A673 (cell line): ENCODE measurements around the gene FZD1. TPM values are rescaled to one million over a fixed set of nuclear protein-coding genes. Genes with fewer than 3 reads are reported as not detected.

ENCODE experiments used
- BruUV-seq: library from RNA; stranded (reverse); fragments of 400-500 nt; replicated peaks from 2 replicates; lab custom pipeline; 2021; lab: Mats Ljungman, UMichigan
- CTCF ChIA-PET: fragments of 300-600 bp; sonication (Branson Sonifier 250); formaldehyde crosslinking; loops from one replicate; lab custom pipeline; 2022; ENCODE audit warnings: antibody characterized with exemption; lab: Charles Lee
- POLR2A ChIA-PET: fragments of 300-600 bp; sonication (Branson Sonifier 250); formaldehyde crosslinking; loops from one replicate; lab custom pipeline; 2022; ENCODE audit warnings: antibody characterized with exemption; ENCODE audit not compliant: low non-redundant PET; lab: Charles Lee
- DNase-seq: peaks from one replicate; pipeline ENCODE4 v3.0.0-alpha.2; 2015; ENCODE audit warnings: low spot score
- H3K27ac ChIP-seq: fragments of 200-600 bp; sonication (generic); 2 replicates; pipeline ENCODE4 v1.5.1; 2016; ENCODE audit warnings: mixed run types, low read depth, mild to moderate bottlenecking, mixed read lengths, antibody characterized with exemption, low read length; ENCODE audit not compliant: poor library complexity, severe bottlenecking
- H3K27me3 ChIP-seq: fragments of 200-600 bp; sonication (generic); replicated peaks from 2 replicates; pipeline ENCODE4 v1.6.1; 2017; ENCODE audit warnings: mixed run types, low read depth, mild to moderate bottlenecking, mixed read lengths, antibody characterized with exemption, low read length; ENCODE audit not compliant: insufficient read depth, poor library complexity
- H3K36me3 ChIP-seq: fragments of 200-600 bp; sonication (generic); 2 replicates; pipeline ENCODE4 v1.6.1; 2016; ENCODE audit warnings: mixed run types, mild to moderate bottlenecking, mixed read lengths, antibody characterized with exemption, low read length; ENCODE audit not compliant: insufficient read depth, poor library complexity, severe bottlenecking
- H3K4me1 ChIP-seq: fragments of 200-600 bp; sonication (generic); 2 replicates; pipeline ENCODE4 v1.6.1; 2017; ENCODE audit warnings: mixed run types, mild to moderate bottlenecking, mixed read lengths, antibody characterized with exemption, low read length; ENCODE audit not compliant: insufficient read depth, poor library complexity, severe bottlenecking
- H3K4me3 ChIP-seq: fragments of 200-600 bp; sonication (generic); 2 replicates; pipeline ENCODE4 v1.5.1; 2016; ENCODE audit warnings: low read depth, mixed run types, mild to moderate bottlenecking, mixed read lengths, low read length; ENCODE audit not compliant: poor library complexity, severe bottlenecking
- H3K9me3 ChIP-seq: fragments of 200-600 bp; sonication (generic); 2 replicates; pipeline ENCODE4 v1.6.1; 2016; ENCODE audit warnings: mixed run types, low read depth, mild to moderate bottlenecking, mixed read lengths, antibody characterized with exemption, low read length; ENCODE audit not compliant: poor library complexity, severe bottlenecking
- EZH2 ChIP-seq: fragments of 200-600 bp; sonication (generic); IDR thresholded peaks from 2 replicates; pipeline ENCODE4 v1.6.1; 2017; ENCODE audit warnings: borderline replicate concordance, low read depth, mild to moderate bottlenecking, mixed read lengths, antibody characterized with exemption, low read length; ENCODE audit not compliant: poor library complexity, severe bottlenecking
- intact Hi-C: fragments of 100-400 bp; cut with micrococcal nuclease; formaldehyde crosslinking; loops from one replicate; pipeline ENCODE4 v1.10.0; 2022; ENCODE audit not compliant: unreplicated experiment
- total RNA-seq: library from RNA; stranded (reverse); gene quantifications from 2 replicates; pipeline ENCODE4 v1.2.3, GENCODE V29; 2021
- TF ChIP-seq, protein P1 (sequence below): fragments of 300-800, 200-600 bp; sonication (generic); conservative IDR thresholded peaks from 2 replicates; pipeline ENCODE4 v1.5.1; 2017; ENCODE audit warnings: low read depth, mild to moderate bottlenecking, antibody characterized with exemption, low read length, moderate library complexity, mixed read lengths

The FZD1 gene
- total RNA-seq, 1 experiment from 2014 or later = 49.9 TPM

- POLR2A ChIA-PET = no interaction called here
- Histone ChIP-seq H3K27ac (no peak overlapping the region), H3K9me3 (no peaks in the 10 kb centered on the region), H3K27me3 (no peaks in the 10 kb centered on the region), H3K4me1 (peaks cover 45% of the 10 kb centered on the region), H3K4me3 (no peak overlapping the region), H3K36me3 (no peaks in the 10 kb centered on the region)
- intact Hi-C loops = no loop called here
- no peak for DNase-seq
- TF ChIP-seq, protein P1, sequence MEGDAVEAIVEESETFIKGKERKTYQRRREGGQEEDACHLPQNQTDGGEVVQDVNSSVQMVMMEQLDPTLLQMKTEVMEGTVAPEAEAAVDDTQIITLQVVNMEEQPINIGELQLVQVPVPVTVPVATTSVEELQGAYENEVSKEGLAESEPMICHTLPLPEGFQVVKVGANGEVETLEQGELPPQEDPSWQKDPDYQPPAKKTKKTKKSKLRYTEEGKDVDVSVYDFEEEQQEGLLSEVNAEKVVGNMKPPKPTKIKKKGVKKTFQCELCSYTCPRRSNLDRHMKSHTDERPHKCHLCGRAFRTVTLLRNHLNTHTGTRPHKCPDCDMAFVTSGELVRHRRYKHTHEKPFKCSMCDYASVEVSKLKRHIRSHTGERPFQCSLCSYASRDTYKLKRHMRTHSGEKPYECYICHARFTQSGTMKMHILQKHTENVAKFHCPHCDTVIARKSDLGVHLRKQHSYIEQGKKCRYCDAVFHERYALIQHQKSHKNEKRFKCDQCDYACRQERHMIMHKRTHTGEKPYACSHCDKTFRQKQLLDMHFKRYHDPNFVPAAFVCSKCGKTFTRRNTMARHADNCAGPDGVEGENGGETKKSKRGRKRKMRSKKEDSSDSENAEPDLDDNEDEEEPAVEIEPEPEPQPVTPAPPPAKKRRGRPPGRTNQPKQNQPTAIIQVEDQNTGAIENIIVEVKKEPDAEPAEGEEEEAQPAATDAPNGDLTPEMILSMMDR = no peak
- no peak for TF ChIP-seq EZH2
- no TSS peak for BruUV-seq
- CTCF ChIA-PET = no interaction called here
These were observed 20.5 kb upstream of the FZD1 start for GRCh38 chr7:91243591-91244301.

DNA sequence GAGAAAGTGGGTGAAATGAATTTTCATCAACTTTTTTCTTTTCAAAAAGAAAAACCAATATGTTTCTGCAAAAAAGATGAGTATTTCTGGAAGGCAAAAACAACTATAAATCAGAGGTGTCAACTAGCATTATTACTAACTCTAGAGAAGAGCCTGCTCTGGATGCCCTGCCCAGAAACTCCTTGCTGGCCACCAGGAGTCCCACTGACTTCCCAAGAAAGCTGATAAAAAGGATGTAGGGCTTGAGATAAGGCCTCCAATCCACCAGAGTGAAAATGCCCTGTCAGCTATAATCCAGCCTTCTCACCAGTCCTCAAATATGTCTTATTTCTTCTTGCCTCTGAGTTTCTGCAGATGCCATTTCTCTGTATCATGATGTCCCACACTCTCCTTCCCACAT, 16.7 kb upstream of the FZD1 start:
- DNase-seq = no peak
- Histone ChIP-seq H3K27ac (no peak overlapping the region), H3K9me3 (no peaks in the 10 kb centered on the region), H3K4me1 (peaks cover 12% of the 10 kb centered on the region), H3K27me3 (no peaks in the 10 kb centered on the region), H3K4me3 (no peak overlapping the region), H3K36me3 (no peaks in the 10 kb centered on the region)
- ChIA-PET POLR2A (no interaction called here), CTCF (no interaction called here)
- TF ChIP-seq, protein P1 = 0 out of 2 replicates have a peak, but pooled peaks have one; percentile 20
- no peak for TF ChIP-seq EZH2
- BruUV-seq = no TSS peak
- intact Hi-C loops = no loop called here

GRCh38 chr7:91248996-91249395, 15.2 kb upstream of the FZD1 start:
- intact Hi-C loops = no loop called here

More at GRCh38 chr7:91248996-91249395, 15.2 kb upstream of the FZD1 start:
- H3K27me3 ChIP-seq = no peaks in the 10 kb centered on the region
- CTCF ChIA-PET = no interaction called here
- H3K4me1 ChIP-seq = peaks cover 3% of the 10 kb centered on the region
- H3K27ac ChIP-seq = no peak overlapping the region
- POLR2A ChIA-PET = no interaction called here
- H3K36me3 ChIP-seq = no peaks in the 10 kb centered on the region
- H3K9me3 ChIP-seq = no peaks in the 10 kb centered on the region
- no peak overlapping the region for H3K4me3 ChIP-seq
- BruUV-seq = no TSS peak
- peak; percentile 66 for DNase-seq
- TF ChIP-seq, protein P1 = no peak
- TF ChIP-seq EZH2 = no peak
